GM21381 (cell line): ENCODE data around the gene DIO2.

ENCODE experiments used
- ATAC-seq: cut with Tn5 transposase; IDR thresholded peaks from one replicate; pipeline ENCODE4 v1.9.1; 2021; ENCODE audit warnings: mild to moderate bottlenecking, moderate library complexity; ENCODE audit not compliant: unreplicated experiment

The DIO2 gene

GRCh38 chr14:80172375-80173051, 38.8 kb downstream of the DIO2 start:
- ATAC-seq = no peak

GRCh38 chr14:80167793-80168448, 43.4 kb downstream of the DIO2 start:
- ATAC-seq = no peak

- no peak for ATAC-seq
Measured at GRCh38 chr14:80164991-80165721, 46.1 kb downstream of the DIO2 start.

- ATAC-seq = no peak
Measured at GRCh38 chr14:80152763-80153162, 58.5 kb downstream of the DIO2 start.

- no peak for ATAC-seq
Measured at GRCh38 chr14:80152166-80152565, 59.1 kb downstream of the DIO2 start.

GRCh38 chr14:80150301-80150700, 61.0 kb downstream of the DIO2 start:
- no peak for ATAC-seq
